H1 (cell line): ENCODE data around the gene GANAB. TPM values are rescaled to one million over a fixed set of nuclear protein-coding genes. Genes with fewer than 3 reads are reported as not detected.

ENCODE experiments used
- CHD2 ChIP-seq: IDR thresholded peaks from 2 replicates; pipeline ENCODE4 v1.6.1; 2012; ENCODE audit warnings: low read length, improper control_type of control experiment
- EZH2 ChIP-seq: fragments of 200-600 bp; sonication (generic); IDR thresholded peaks from 2 replicates; pipeline ENCODE4 v1.7.1; 2012; ENCODE audit warnings: low read depth, mild to moderate bottlenecking, moderate library complexity, low read length, inconsistent platforms; ENCODE audit not compliant: severe bottlenecking
- HDAC6 ChIP-seq: IDR thresholded peaks from one replicate; pipeline ENCODE4 v1.7.1; 2012; ENCODE audit warnings: low read depth, mild to moderate bottlenecking, inconsistent platforms, low read length, moderate library complexity
- SUZ12 ChIP-seq: fragments of 200-600 bp; sonication (generic); IDR thresholded peaks from 2 replicates; pipeline ENCODE4 v1.6.1; 2012; ENCODE audit warnings: mild to moderate bottlenecking, inconsistent platforms, low read length, moderate library complexity, mixed read lengths
- polyA plus RNA-seq, 7 experiments: library from polyadenylated mRNA; depleted of rRNA in 3 of 7; stranded (reverse) in 5 of 7; unstranded in 2 of 7; fragments of >200 nt in 5 of 7; fragments of 200-250 nt in 2 of 7; gene quantifications; 1 replicate in 5 of 7; 2 replicates in 1 of 7; 4 replicates in 1 of 7; pipeline versions ENCODE4 v1.2.1 to v1.2.3, GENCODE V29; 2011 to 2013; ENCODE audit warnings: missing spikeins in 2 of 7, mixed read lengths in 2 of 7
- total RNA-seq: library from RNA; stranded (reverse); fragmentation: NEBNext Ultra II Directional; extraction: Animal tissue kit (Norgen Biotek cat#: 25700); gene quantifications from 2 replicates; pipeline ENCODE4 v1.2.1, GENCODE V29; 2021

Gene GANAB
- total and polyA plus RNA-seq, 2 of the 8 experiments (the other 6 are each of a cell fraction or from before 2014, with no cell fraction given): 289 to 330 TPM

GRCh38 chr11:62648967-62649364 lies 2.6 kb upstream of the GANAB start (continued):
- TF ChIP-seq SUZ12: no peak
- no peak for TF ChIP-seq EZH2
- no peak for TF ChIP-seq HDAC6
- no peak for TF ChIP-seq CHD2
- TF ChIP-seq, all 59 proteins: peak for 0
